Measurements from ENCODE around the gene TYW3.

TYW3 gene, protein sequence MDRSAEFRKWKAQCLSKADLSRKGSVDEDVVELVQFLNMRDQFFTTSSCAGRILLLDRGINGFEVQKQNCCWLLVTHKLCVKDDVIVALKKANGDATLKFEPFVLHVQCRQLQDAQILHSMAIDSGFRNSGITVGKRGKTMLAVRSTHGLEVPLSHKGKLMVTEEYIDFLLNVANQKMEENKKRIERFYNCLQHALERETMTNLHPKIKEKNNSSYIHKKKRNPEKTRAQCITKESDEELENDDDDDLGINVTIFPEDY

DNA sequence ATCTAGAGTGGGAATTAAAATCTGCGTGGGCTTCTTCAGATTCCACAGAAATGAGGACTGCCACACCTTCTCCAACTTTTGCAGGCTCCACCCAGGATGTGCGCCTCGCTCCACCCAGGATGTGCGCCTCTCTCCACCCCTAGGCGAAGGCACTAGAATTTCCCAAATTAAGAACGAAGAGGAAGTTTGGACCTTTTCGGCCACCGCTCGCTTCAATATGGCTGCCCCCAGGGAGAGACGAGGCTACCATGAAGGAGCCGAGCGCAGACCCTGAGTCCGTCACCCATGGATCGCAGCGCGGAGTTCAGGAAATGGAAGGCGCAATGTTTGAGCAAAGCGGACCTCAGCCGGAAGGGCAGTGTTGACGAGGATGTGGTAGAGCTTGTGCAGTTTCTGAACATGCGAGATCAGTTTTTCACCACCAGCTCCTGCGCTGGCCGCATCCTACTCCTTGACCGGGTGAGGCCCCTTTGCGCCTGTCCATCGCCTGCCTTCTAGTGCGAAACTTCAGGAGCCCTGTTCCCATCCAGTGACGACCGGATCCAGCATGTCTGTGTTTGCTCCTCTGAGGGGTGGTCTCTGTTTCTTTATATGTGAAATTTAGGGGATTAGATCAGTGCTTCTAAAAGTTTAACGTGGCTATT lies at the start of gene TYW3, which contains the start of gene CRYZ:
Gene TYW3 (plus strand): TSS at position 193 of the 644 bp plus-strand sequence. CDS start 93 bp downstream, at position 286.
Gene CRYZ (minus strand): TSS at position 91 of the 644 bp plus-strand sequence. CDS start 8,229 bp downstream, outside the sequence.
- DNase-seq = peak; percentile 92

DNA sequence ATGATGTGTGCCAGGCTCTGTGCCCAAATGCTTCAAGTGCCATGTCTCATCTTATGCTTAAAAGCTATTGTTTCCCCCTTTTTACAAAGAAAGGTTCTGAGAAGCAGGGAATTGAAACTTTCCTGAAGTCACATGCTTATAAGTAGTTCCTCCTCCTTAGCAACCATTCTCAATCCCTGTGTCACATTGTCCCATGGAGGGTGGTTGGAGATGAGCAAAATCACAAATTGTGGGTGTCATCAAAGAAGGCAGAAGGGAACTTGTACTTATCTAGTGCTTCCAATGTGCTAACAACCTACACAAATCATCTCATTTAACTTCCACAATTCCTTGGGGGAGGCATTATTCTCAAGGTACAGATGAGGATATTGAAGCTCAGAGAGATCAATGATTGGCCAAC lies 49.3 kb upstream of the TYW3 start:
- DNase-seq = no peak

DNA sequence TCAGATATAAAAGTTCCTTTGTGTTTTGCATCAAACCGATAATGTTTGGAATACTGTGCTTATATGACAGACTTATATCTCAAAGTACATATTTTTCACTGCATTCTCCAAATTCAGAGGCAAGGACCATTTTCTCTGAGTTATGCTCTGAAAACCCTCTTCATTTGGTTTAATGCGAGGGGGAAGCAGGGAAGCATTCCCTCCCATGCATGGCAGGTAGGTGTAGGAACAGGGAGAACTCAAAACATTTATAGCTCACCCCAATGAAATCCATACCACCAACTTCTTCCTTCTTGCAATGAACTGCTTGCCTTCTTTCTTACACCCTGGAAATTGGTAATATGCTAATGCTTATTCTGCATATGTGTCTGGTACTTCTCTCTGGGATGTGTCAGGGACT lies 48.7 kb upstream of the TYW3 start:
- no peak for DNase-seq

DNA sequence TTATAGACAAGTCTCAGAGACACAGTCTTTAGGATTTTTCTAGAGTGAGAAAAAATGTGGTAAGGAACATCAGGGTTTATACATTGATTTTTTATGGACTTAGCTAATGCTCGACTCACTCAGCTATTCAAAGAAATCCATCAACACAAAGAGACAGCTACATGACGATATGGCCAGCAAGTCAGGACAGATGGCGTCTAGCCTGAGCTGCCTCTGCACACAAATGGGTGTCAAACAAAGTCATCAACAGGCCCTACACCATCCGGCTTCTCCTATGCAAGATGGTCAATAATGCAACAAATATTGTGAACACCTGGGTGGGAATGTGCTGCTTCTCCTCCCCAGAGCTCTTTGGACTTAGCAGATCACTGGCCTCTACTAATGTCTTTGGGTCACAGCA lies 46.0 kb upstream of the TYW3 start:
- no peak for DNase-seq

DNA sequence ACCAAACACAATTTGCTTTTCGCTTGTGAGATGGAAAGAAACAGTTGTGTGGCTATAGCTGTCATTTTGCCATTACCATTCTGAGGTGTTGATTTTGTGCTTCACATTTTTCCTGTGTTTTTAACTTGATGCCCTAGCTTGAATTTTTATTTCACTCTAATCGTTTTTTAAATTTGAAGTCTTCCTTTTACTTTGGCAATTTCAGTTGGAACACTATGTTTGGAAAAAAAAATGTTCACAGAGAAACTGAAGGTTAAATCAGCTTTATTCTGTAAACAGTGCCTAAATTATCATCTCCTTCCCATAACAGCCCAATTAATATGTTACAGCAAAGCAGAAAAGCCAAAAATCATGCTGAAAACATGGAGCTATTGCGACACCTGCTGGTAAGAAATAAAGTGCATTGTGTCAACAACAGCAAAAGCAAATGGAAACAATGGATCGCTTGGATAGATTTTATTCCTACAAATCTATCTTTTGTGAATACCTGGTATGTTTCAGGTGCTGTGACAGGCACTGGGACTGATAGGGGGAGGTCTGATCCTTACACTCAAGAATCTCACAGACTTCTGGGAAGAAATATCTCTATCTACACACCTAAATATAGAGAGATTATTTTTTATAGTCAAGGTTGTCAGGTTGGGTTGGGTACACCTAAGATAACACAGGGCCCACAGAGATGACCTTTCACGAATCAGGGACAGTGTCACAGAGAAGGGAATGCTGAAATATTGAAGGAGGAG lies 43.2 kb upstream of the TYW3 start:
- DNase-seq = peak; percentile 61

DNA sequence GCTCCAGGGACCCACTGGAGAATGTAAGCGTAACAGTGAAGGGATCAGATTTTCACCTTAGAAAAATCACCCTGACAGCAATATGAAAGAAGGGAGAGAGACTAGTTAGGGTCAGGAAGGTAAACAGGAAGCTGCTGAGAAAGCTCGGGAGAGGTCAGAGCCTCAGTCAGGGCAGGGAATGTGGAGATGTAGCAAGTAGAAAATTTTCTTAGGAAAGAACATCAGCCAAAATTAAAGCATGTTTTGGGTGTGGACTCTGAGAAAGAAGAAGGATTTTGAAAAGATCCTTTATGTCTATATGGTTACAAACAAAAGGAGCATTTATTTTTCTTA lies 42.6 kb upstream of the TYW3 start:
- no peak for DNase-seq

DNA sequence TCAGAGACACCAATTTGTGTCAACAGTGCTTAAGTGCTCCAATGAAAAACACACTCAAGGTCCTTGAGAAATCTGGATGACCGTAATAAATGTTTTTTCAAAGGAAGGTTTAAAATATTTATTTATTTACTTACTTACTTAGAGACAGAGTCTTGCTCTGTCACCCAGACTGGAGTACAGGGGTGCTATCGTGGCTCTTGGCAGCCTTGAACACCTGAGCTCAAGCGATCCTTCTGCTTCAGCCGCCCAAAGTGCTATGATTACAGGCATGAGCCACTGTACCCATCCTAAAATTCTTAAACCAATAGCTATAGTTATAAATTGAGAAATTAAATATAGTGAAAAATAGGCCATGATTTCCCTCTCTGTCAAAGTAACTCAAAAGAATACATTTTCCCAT lies 42.0 kb upstream of the TYW3 start:
- no peak for DNase-seq

DNA sequence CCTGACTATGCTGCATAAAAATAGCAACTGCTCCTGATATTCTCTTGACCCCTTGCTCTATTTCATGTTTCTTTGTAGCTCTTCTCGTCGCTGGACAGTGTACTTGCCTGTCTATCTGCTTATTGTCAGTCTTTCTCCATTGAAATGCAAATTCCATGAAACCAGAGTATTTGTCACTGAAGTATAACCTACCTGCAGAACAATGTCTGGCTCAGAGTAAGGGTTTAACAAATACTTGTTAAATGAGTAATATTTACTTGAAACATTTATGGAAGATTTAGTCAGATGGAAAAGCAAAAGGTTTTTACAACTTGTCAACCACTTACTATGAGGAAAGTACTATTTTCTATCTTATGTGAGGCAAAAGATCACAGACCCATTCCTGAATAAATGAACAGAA lies 39.5 kb upstream of the TYW3 start:
- DNase-seq = no peak

DNA sequence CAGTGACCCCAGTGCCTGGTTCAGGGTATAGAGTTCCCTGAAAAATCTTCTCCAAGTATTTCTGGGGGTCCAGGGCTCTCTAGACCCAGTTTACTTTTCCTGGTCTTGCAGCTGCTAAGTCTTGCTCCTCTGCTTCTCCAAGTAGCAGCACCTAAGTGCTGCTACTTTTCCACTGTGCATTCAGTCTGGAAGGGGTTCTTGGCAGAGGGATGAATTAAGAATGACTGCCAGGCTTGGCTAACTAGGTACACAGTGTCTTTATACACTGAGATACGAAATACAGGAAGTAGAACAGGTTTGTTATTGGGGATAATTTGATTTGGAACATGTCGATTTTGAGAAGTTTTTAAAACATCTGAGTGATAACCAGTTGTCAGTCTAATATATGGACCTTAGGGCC lies 35.1 kb upstream of the TYW3 start:
- no peak for DNase-seq

DNA sequence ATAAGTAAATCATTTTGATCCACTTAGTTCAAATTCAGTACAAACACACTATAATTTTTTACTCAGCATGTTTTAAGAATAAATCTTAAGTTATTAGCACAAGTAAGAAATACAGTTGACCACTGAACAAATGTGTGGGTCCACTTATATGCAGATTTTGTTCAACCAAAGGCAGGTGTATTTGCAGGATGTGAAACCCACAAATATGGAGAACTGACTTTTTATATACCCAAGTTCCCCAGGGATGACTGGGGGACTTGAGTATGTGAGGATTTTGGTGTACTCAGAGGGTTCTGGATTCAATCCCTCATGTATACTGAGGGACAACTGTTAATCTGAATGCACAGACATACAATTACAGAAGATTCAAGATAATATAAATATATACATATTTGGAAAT lies 33.6 kb upstream of the TYW3 start:
- no peak for DNase-seq

DNA sequence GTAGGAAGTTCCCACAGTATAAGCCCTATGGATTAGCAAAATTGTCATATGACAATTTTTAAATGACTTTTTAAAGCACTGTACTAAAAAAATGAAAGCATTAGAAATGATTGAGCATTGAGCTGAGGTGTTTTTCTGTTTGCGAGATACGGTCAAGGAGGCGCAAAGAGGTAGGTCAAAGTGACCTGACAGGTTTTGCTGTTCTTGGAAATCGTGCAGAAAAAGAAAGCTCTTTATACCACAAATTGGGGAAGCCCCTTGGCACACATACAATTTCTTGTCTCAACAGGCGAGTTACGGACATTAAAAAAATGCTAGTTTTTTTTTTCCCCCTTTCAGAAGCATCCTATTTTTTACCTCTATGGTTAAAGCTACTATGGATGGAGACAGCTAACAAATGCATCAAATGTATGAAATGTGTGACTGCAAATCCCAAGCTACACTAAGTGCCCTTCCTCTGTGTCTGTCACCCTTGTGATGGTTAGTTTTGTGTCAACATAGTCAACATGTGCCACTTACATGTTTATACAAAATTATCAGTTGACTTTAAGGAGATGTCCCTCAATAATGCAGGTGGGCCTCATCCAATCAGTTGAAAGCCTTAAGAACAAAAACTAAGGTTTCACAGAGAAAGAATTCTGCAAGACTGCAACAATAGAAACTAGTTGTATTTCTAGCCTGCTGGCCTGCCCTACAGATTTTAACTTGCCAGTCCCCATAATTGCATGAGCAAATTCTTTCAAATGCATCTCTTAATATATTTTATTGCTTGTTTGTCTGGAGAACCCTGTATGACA lies 29.4 kb upstream of the TYW3 start:
- DNase-seq = no peak

DNA sequence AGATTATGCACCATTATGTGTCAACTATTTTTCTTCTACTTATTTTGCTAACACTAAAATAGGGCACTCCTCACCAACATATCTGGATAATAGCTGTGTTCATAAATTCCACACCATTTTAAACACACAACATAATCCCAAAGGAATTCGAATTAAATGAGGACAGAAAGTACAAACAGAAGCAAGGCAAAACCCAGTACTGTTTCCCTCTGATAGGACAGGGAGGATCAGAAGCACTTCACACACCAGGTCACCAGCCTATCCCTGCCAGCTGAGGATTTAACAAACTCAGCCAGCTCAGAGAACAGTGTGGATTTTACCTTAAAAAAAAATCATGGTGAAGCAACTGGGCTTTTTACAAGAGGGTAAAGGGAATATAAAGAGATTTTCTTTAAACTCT lies 20.1 kb upstream of the TYW3 start:
- DNase-seq = no peak

DNA sequence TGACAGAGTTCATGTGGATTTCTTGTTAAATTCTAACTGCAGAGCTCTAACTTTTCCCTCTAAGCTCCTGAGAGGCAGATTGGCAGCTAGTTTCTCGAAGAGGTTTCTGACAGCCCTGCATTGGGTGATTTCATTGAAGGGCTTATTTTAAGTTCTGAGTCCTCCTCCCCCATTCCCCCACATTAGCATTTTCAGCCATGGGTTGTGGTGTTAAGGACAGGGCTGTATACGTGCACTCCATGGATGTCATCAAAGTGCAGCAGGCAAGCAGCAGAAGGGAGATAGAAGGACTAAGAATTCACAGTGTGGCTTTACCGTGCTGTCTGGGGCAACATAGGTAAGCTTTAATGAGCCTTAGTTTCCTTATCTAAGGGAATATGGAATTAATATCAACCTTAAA lies 19.1 kb upstream of the TYW3 start:
- no peak for DNase-seq

DNA sequence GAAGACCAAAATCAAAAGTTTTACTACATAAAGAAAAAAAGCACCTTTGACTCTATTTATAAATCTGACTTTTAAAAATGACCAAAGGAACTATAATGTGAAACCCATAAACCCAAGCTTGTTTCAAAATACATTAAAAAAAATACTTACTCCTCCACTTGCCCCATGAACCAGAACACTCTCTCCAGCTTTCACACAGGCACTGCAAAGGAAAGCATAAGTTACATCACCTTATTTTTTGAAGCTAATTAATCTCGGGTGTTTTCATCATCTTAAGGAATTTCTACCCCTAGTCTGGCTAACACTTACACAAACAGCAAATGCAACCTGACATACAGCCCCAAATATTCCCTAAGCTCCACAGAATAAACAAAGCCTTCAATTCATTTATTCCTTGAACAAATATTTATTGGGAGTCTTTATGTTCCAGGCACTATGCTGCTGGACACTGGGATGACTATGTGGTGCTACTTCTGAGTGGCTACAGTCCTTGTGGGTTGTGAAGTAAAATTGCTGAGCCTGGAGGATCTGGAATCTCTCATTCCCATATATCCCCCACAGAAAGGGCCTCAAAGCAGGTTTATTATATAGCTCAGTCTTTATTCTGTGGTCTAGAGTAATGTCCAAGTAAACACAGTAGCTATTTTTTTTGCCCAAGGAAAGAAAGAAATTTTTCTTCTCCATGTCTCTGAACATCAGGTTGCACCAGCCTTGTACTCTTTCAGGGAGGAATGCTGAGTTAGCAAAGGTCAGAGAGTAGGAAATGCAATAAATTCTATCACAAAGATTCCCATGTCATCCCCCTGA lies 18.3 kb upstream of the TYW3 start:
- DNase-seq = no peak

DNA sequence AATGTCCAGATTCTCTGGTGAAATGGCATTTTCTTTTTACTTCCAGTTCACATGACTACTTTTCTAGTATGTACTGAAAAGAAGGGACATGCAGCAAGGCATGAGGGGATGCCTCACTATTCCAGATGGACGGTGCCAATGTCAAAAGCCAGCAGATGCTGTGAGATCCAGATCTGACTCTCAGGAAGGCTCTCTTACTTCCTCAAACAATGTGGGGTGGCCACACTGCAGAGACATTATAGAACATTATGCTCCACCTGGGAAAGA lies 17.8 kb upstream of the TYW3 start:
- DNase-seq = no peak

DNA sequence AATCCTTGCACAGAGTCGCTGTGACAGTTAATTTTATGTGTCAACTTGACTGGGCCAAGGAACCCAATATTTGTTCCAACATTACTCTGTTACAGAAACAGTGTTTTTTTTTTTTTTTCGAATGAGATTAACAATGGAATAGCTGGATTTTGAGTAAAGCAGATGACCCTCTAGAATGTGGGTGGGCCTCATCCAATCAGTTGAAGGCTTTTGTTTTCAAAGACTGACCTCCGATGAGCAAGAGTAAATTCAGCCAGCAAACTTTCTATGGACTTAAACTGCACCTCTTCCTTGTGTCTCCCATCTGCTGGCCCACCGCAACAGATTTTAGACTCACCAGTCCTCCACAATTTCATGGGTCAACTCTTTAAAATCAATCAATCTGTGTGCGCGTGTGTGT lies 17.1 kb upstream of the TYW3 start:
- no peak for DNase-seq

DNA sequence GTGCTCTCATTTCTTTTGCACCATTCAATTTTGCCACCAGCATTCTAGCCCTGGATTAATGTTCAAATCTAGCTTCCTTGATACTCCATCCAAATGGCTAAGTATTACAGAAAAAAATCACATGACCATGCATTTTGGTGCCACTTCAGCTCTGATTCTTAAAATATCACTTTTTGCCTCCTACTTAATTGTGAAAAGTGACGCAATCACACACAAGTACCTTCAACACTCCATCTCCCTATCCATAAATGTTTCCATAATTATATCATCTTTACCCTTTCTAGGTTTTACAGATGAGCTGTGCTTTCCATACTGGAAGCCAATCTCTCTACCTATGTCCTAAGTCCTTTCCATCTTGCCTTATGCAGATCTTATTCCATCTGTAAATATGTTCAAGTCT lies 16.1 kb upstream of the TYW3 start:
- DNase-seq = no peak

DNA sequence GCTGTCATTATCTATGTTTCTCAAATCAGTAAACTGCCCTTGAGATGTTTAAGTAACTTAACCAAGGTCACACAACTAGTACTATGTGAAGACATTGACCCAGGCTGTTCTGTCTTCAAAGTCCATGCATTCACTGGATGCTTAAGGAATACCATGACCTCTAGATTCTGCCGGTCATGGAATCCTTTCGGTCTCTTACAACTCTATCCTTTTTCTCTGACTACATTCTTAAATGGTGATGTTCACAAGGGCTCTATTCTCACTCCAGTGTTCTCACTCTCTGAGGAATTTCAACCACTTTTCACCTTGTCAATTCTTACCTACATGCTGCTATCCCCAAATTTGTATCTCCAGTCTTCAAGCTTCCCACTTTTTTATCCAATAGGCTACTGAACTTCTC lies 15.3 kb upstream of the TYW3 start:
- DNase-seq = no peak

DNA sequence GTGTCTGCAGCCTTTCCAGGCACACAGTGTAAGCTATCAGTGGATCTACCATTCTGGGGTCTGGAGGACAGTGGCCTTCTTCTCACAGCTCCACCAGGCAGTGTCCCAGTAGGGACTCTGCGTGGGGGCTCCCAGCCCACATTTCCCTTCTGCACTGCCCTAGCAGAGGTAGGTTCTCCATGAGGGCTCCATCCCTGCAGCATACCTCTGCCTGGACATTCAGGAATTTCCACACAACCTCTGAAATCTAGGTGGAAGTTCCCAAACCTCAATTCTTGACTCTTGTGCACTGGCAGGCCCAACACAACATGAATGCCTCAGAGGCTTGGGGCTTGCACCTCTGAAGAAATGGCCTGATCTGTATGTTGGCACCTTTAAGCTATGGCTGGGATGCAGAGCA lies 6.9 kb upstream of the TYW3 start:
- no peak for DNase-seq

DNA sequence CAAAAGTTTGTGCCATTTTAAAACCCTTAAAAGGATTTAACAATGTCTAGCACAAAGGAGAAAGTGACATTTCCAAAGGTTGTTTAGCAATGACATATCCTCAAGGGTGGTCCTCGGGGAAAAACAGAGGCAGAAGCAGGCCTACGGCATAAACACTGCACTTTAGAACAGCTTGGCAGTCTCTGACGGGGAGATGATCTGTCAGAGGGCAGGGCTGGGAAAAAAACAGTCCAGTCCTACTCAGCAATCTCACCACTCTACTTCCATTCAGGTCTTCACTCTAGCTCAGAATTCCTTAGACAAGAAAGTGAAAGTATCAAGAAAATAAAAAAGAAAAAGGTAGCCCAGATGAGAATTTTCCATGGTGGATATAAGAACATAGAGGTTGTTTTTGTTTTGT lies 4.2 kb upstream of the TYW3 start:
- DNase-seq = no peak

DNA sequence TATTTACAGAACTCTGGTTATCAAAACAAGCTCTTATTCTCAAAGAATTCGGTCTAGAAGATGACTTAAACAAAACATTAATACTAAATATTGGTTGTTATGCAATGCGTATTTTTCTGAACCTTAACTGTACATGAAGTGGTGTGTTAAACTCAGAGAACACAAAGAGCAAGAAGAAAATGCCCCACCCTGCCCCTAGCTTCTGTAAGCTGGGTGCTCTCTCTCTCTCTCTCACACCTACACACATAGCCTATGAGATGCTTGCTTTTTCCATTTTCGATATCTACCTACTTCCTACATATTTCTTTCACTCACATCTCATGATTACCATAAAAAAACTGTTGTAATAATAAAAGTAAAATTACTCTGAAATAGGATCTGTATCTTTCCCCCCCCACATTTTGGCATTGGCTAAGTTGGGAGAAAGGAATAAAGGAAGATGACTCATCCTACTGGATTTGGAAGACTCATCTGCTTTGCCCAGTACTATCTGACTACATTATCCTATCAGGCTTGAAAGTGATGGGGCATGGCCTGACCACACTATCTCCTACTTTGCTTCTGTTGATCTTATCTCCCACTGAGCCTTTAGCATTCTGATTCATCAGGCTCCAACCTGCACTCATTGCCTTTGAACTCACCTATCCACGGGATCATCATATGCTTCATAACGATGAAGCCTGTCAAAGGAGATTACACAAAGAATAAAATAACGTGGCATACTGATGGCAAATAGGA lies 3.0 kb upstream of the TYW3 start:
- DNase-seq = no peak

DNA sequence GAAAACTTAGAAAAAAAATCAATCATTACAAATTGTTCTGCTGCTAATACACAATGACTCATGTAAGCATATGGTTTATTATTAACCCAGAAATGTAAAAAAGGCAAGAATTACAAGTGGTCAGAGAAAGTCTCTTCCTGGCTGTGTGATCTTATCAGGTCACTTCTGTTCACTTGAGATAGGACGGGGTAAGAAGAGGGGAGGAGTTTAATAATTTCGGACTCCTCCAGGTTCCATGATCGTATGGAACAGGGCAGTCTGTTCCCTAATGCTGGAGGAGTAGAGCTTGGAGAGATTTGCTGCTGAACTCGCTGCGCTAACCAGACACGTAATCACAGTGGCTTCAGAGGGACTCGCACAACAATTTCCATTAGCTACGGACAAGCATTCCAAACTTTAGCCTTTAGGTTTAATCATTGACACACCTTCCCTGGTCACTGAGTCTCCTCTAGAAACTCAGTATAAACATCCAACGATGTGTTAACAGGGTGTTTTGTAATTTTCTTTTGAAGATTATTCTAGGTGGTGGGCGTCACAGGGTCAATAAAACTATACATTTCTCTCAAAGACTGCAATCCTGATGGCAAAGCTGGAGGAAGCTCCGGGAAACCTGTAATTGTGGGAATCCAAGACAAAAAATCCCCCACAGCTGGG lies 1.4 kb upstream of the TYW3 start:
- no peak for DNase-seq

Measured in activated CD8-positive, alpha-beta memory T cell treated with anti-CD3 and anti-CD28 coated beads for 24 hours (primary cell).